NB4 (cell line): ENCODE measurements around the gene PTGIS.
A peak's percentile ranks its signal among the peaks of the same experiment; 100 is the strongest.

Experiments used
- DNase-seq: peaks from one replicate; pipeline ENCODE4 v3.0.0; 2010; ENCODE audit warnings: low read depth
- H3K4me3 ChIP-seq: one replicate; pipeline ENCODE4 v1.5.1; 2011; ENCODE audit warnings: mild to moderate bottlenecking, low read depth, low read length, moderate library complexity
- MAX ChIP-seq: IDR thresholded peaks from 2 replicates; pipeline ENCODE4 v1.6.1; 2011; ENCODE audit warnings: low read depth, low read length
- MYC ChIP-seq: IDR thresholded peaks from 2 replicates; pipeline ENCODE4 v1.6.1; 2011; ENCODE audit warnings: low read depth, low read length
- POLR2A ChIP-seq: IDR thresholded peaks from 2 replicates; pipeline ENCODE4 v1.6.1; 2011; ENCODE audit warnings: mild to moderate bottlenecking; ENCODE audit not compliant: insufficient read length; ENCODE audit errors: extremely low read depth
- TF ChIP-seq, protein P1 (sequence below): IDR thresholded peaks from one replicate; pipeline ENCODE4 v1.5.1; 2012; ENCODE audit warnings: low read depth, low read length

PTGIS gene

DNA sequence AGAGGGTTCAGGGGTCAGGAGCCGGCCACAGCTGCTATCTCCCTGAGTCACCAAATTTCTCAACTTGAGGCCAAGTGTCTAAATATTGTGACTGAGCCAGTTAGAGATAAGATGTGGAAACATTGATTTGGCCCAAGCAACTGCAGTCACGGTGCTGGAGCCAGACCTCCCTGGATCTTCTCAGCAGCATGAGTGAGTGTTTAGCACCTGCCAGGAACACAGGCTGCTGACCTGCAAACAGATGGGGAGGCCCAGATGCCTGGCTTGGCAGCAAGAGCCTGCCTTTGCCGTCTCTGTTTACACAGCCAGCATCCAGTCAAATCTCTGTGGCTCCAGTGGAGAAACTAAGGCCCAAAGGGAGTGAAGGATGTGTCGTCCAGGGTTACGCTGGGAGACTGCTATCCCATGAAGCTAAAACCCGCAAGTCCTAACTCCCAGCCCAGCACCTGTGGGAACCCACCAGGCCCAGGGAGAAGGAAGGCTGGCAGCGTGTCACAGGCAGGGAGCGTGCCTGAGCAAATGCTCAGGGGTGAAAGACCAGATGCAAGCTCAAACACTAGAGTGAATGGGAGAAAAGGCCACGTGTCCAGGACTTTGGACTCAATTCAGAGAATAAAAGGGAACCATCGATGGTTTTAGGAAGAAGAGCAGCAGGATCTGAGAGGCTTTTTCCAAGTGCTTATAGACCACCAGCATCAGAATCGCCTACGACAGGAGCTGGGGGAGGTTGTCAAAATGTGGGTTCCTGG, 15.9 kb upstream of the PTGIS start:
- no peak for TF ChIP-seq MYC
- TF ChIP-seq MAX, result no peak
- TF ChIP-seq, protein P1, sequence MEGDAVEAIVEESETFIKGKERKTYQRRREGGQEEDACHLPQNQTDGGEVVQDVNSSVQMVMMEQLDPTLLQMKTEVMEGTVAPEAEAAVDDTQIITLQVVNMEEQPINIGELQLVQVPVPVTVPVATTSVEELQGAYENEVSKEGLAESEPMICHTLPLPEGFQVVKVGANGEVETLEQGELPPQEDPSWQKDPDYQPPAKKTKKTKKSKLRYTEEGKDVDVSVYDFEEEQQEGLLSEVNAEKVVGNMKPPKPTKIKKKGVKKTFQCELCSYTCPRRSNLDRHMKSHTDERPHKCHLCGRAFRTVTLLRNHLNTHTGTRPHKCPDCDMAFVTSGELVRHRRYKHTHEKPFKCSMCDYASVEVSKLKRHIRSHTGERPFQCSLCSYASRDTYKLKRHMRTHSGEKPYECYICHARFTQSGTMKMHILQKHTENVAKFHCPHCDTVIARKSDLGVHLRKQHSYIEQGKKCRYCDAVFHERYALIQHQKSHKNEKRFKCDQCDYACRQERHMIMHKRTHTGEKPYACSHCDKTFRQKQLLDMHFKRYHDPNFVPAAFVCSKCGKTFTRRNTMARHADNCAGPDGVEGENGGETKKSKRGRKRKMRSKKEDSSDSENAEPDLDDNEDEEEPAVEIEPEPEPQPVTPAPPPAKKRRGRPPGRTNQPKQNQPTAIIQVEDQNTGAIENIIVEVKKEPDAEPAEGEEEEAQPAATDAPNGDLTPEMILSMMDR, result no peak
- no peak overlapping the region for H3K4me3 ChIP-seq
- peak; percentile 71 for DNase-seq

DNA sequence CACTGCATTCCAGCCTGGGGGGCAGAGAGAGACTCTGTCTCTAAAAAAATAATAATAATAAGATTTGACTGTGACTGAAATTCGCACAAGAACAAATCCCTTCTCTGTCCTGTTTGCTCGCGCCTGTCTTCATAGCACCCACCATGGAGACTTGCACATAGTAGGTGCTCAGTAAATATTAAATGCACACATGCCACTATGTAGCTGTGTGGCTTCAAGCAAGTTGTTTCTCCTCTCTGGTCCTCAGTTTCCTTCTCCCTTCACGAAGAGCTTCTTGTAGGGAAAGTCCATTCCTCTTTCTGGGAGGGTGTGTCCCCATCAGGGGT, 15.4 kb upstream of the PTGIS start:
- TF ChIP-seq, protein P1, result no peak
- TF ChIP-seq POLR2A (no peak), MAX (no peak), MYC (no peak)
- no peak for DNase-seq
- no peak overlapping the region for H3K4me3 ChIP-seq

- TF ChIP-seq POLR2A, result no peak
- TF ChIP-seq MYC, result no peak
These were observed 14.7 kb upstream of the PTGIS start for GRCh38 chr20:49582413-49583334.

GRCh38 chr20:49581482-49581881, 13.5 kb upstream of the PTGIS start:
- no peak for DNase-seq
- TF ChIP-seq, protein P1, result no peak
- TF ChIP-seq MAX, result no peak
- no peak for TF ChIP-seq POLR2A
- no peak for TF ChIP-seq MYC
- H3K4me3 ChIP-seq, result no peak overlapping the region

More at GRCh38 chr20:49582413-49583334, 14.7 kb upstream of the PTGIS start:
- no peak overlapping the region for H3K4me3 ChIP-seq
- no peak for DNase-seq

DNA sequence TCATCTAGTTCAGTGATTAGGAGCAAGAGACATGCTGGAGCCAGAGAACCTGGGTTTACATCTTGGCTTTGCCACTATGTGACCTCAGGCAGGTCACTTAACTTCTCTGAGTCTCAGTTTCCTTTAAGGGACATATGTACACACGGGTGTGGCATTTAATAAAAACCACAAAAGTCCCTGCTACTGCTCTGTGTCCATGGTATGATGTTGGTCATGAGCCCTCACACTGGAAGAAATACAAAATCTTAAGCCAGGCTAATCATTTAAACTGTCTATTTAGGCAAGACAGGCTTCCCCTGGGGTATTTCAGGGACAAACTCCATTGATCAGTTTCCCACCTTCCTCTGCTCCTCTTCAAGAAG, 12.9 kb upstream of the PTGIS start:
- TF ChIP-seq MAX, result no peak
- TF ChIP-seq, protein P1, result no peak
- TF ChIP-seq POLR2A, result no peak
- no peak for TF ChIP-seq MYC
- DNase-seq, result no peak
- no peak overlapping the region for H3K4me3 ChIP-seq
